ENCODE results near the gene SPATA31E1.

SPATA31E1 gene

DNA sequence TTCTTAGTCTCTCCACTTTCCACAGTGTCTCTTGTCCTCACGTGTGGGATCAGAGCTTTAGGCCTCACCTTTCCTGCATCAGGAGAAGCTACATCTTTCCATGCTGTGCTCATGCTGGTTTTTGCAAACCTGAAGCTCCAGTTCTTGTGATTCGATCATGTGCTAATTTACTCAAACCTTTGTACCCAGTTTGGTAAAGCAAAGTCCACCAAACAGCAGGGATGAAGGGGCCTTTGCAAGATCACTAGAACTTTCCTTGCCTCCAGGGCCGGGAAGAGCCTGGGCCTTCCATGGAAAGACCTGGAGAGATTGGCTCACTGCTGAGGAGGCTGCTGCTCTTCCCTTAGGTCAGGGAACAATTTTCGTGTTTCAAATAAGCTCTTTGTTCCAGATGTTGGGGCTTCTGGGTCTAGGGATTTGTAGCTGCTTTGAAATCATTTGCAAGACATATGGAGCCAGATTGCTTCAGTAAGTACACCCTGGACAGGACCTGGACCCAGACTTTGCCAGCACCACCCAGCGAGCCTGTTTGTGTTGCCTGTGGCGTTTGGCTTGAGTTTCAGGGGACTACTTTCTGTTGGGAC, 18.7 kb upstream of the SPATA31E1 start:
- no peak for DNase-seq

GRCh38 chr9:87864915-87865314, 17.8 kb upstream of the SPATA31E1 start:
- no peak for DNase-seq

DNA sequence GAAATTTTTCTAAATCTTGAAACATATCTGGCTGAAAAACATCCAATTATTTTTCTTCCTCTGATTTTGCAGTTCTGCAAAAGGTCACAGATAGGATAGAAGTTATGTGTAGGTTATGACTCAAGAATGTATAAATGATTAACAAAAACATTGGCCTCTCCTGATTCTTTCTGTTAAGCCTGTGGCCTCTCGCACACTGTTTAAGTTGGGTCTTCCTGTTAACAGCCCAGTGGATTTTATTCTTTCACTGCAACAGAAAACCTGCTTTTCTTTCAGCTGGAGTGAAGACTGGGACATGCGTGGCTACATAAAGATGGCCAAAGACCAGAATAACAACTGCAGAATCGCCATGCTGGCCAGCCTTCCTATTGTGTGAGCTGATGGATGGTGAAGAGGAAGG, 17.1 kb upstream of the SPATA31E1 start:
- DNase-seq: no peak

- no peak for DNase-seq
These were observed 15.3 kb upstream of the SPATA31E1 start for GRCh38 chr9:87867391-87867790.

DNA sequence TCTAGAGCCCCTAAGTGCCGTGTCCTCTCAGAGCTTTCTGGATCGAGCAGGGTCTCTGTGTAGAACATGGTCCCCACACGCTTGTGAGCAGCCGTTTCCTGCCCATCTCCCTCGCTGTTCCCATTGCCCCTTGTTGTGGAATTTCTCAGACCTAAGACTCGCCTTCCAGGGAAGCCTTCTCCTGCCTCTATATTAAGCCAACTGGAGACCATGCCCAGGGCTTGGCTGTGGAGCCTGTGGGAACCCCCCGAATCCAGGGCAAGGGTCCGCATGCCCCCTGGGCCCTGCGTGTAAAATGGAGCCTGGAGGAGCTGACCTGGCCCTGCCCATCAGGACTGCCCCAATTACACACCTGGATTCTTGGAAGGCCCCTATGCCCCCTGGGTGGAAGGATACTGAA, 14.5 kb upstream of the SPATA31E1 start:
- DNase-seq: no peak

GRCh38 chr9:87868635-87869034, 14.0 kb upstream of the SPATA31E1 start:
- no peak for DNase-seq

GRCh38 chr9:87869082-87869481, 13.6 kb upstream of the SPATA31E1 start:
- DNase-seq: no peak

DNA sequence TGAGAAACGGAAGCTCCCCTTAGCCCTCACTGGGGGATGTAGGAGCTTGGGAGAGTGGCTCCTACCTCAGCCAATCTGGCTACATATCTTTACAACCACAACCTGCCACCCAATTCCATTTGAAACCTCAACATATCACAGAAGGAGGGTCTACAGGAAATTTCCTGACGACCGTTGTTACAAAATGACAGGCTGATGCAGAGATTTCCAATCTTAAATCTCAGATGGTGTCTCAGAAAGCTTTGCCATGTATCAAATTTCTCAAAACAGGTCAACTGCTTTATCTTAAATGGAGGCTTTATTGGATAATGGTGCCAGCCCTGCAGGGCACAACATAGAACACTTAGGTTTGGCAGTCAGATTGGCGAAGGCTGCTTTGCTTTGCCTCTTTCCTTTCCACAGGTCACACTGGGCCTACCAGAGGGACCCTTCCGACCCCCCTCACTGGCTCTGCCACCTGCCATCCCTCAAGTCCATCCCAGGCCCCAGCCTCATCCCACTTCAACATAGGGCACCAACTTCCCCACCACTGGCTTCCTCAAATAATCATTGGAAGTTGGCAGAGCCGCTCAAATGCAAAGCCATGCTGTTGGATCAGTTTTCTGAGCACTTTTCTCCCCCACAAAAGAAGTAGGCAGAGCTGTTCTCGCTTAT, 11.1 kb upstream of the SPATA31E1 start:
- no peak for DNase-seq

DNA sequence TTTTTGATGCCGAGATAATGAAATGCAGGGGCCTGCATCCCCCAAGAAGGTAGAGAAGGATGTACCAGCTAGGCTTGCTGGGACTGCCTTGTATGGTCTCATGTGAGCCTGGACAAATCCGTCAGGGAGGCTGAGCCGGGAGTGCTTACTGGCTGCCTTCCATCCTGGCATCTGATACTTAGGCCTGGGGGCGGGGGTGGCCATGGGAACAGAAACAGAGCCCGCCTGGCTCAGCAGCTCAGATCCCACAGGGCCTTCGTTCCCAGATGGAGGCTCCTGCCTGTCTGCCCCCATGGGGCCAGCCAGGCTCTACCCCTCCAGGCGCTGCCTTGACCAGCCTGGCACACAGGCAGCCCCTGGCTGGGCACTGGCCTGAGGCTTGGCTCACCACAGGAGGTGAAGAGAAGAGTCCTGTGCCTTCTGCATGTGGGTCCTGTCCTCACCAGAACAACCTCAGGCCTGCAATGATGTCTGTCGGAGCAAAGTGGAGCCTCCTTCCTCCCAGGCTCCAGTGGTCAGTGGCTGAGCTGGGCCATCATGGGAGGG, 10.5 kb upstream of the SPATA31E1 start:
- DNase-seq: no peak

DNA sequence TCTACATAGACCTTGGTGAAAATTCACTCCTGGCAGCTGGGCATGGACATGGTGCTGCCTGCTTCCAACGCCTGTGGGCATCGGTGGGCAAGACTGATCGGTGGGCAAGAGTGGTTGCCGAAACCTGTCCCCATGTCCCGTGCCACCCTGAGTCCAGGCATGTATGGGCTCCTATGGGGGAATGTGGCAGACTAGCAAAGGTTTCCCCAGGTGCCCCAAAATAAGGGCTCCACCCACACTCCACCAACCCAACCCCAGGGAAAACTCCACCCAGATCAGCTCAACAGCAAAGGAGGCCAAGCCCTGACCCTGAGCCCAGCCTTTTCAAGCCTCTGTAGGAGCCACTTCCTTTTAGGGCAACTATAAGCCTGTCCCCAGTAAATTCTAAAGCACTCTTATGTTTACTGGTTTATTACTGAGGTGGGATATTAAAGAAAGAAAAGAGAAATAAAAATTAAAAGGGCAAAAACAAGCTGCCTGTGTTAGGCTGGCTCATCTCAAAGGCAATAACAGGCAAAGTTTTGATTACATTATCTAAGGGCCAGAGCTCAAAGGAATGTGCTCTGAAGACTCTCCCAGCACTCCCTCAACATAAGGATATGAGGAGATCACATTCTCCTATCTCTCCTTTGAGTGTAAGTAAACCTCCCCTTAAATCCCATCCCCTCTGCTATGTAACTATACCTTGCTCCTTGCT, 8.9 kb upstream of the SPATA31E1 start:
- no peak for DNase-seq

- no peak for DNase-seq
These were observed 8.4 kb upstream of the SPATA31E1 start for GRCh38 chr9:87874304-87874623.

DNA sequence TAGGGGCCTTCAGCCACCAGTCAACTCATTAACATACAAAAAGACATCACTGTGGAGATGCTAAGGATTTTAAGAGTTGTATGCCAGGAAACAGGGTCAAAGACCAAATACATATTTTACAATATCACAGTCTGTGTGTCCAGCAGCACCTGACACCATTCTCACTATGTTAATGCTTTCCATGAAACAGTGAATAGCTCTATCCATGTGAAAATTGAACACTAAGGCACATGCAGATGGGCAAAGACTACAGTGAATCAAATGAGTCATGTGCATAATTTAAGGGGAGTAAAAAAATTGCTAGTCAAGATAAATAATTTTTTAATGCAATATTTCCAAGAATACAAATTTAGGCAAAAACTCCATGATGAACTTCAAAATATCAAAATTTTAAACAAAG, 7.6 kb upstream of the SPATA31E1 start:
- no peak for DNase-seq

GRCh38 chr9:87875831-87876545, 6.7 kb upstream of the SPATA31E1 start:
- DNase-seq: no peak

- no peak for DNase-seq
These were observed 6.0 kb upstream of the SPATA31E1 start for GRCh38 chr9:87876708-87877107.

DNA sequence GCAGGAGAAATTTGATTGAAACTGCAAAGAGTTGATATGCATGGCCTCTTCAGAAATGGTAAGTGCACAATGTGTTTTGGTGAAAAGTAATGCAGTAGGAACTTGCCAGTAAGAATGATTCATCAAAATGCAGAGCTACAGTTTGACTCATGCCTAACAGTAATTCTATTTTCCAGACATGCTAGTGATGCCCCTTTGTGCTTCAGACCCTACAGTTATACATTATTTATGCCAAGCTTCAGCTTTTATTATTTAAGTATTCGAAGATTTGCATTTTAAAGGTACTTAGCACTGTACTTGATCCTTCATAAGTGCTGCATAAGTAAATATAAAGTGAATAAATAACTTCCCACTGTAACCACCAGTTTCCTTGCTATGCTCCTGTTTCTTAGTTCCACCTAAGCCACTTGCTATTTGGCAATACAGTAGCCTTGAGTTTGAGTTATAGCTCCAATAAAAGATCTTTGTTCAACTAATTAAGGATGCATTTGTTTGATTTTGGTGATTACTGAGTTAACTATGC, 3.6 kb upstream of the SPATA31E1 start:
- no peak for DNase-seq

DNA sequence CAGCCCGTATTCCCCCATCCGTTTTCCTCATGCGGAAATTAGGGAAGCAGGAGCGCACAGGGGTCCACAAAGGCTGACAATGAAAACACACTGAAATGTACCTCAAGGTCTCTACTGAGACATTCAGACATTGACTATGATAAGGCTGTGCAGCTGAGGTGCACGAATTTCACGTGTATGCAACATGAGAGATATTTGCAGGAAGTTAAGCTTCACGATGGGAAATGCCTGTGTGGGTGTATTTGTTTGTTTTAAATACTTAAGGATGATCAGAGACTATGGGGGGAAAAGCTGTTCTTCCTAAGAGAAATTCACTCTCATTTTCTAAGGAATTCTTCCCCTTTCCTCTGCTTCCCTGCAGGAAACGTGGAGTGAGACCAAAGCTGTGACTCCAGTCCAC, 2.6 kb upstream of the SPATA31E1 start:
- DNase-seq: no peak

- DNase-seq: no peak
These were observed 2.0 kb upstream of the SPATA31E1 start for GRCh38 chr9:87880683-87881082.

DNA sequence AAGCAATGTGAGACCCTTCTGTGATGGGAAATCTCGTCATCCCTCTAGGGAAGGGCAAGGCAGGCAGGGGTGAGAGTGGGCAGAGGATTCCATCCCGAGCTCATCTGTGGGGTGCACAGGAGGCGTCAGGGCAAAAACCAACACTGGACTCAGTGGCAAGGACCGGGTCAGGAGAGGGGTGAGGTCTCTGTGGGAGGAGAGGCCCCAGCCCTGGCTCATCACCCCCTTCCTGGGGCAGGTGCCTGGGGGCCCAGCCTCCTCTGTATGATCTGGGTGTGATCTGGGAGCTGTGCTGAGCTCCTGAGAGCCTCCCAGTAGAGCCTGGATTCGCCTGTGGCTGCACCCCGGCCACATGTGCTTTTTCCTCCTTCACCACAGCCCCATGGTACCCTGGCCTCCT, 597 bp downstream of the SPATA31E1 start:
- DNase-seq: no peak

GRCh38 chr9:87883990-87884389, 1.3 kb downstream of the SPATA31E1 start:
- no peak for DNase-seq

DNA sequence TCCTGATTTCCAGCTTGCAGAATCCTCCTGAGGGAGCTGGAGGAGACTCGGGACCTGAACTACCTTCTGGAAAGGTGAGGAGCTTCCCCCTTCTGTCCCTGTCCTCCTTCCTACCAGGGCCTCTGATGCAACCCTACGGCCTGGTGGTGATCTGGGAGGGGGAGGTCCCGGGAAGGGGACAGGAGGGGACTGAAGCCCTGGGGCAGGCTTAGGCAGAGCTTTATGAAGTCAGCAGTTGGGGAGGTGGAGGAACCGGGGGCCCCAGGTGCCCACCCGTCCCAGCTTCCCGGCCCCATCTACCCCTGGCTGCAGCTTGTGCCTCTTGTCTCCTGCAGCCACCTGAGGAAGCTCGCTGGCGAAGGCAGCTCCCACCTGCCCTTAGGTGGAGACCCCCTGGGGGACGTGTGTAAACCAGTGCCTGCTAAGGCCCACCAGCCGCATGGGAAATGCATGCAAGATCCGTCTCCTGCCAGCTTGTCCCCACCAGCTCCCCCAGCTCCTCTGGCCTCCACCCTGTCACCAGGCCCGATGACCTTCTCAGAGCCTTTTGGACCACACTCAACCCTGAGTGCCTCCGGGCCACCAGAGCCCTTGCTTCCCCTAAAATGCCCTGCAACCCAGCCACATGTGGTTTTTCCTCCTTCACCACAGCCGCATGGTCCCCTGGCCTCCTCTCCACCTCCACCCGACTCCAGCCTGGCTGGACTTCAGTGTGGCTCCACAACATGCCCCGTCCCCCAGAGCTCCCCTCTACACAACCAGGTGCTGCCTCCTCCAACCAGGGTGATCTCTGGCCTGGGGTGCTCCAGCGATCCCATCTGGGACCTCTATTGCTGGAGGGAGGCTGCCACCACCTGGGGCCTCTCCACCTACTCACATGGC, 2.1 kb downstream of the SPATA31E1 start:
- no peak for DNase-seq

GRCh38 chr9:87885484-87886189, 3.0 kb downstream of the SPATA31E1 start:
- DNase-seq: no peak
